ENCODE measurements around the gene DRC7.

DRC7 gene, protein sequence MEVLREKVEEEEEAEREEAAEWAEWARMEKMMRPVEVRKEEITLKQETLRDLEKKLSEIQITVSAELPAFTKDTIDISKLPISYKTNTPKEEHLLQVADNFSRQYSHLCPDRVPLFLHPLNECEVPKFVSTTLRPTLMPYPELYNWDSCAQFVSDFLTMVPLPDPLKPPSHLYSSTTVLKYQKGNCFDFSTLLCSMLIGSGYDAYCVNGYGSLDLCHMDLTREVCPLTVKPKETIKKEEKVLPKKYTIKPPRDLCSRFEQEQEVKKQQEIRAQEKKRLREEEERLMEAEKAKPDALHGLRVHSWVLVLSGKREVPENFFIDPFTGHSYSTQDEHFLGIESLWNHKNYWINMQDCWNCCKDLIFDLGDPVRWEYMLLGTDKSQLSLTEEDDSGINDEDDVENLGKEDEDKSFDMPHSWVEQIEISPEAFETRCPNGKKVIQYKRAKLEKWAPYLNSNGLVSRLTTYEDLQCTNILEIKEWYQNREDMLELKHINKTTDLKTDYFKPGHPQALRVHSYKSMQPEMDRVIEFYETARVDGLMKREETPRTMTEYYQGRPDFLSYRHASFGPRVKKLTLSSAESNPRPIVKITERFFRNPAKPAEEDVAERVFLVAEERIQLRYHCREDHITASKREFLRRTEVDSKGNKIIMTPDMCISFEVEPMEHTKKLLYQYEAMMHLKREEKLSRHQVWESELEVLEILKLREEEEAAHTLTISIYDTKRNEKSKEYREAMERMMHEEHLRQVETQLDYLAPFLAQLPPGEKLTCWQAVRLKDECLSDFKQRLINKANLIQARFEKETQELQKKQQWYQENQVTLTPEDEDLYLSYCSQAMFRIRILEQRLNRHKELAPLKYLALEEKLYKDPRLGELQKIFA

DNA sequence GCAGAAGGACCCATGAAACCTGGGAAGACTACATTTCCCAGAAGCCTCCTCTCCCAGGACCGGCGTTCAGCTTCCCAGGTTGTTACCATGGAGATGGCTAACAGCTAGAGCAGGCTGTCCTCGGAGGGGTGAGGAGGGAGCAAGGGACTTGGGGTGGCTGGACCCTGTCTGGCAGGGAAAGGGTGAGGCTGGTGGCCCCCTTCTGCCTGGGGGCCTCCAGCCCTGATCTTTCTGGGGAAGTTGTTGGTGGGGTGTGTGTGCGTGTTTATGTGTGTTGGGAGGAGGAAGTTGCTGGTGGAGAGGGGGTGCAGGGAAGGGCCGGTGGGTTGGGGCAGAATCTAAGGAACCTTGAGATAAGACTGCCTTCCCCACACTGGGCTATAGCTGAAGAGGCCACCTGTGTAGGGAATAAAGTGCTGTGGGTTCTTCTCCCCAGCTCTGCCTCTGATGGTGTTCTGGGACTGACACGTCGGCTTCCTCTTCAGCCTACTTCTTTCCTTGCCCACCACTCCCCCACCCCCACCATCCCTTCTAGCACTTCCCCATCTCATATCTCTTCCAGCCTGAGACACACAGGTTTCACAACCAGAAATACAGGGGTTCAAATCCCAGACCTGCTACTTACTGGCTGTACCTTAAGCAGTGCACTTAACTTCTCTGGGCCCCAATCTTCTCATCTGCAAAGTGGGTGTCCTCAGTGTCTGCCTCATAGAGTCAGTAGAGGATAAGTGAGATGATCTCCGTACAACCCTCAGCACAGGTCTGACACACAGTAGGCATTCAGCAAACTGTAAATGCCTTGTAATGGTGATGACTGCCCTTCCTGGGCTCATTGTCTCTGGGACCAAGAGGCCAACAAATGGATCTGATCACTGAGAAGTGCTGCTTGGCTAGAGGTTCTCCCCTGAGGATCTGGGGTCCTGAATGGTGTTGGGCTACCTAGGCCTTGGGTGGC lies at the start of gene DRC7:
Gene DRC7 (plus strand): TSS at position 82 of the 955 bp plus-strand sequence. CDS start 3,144 bp downstream, outside the sequence.
- no peak for DNase-seq (ENCODE audit: low read depth, low spot score)

DNA sequence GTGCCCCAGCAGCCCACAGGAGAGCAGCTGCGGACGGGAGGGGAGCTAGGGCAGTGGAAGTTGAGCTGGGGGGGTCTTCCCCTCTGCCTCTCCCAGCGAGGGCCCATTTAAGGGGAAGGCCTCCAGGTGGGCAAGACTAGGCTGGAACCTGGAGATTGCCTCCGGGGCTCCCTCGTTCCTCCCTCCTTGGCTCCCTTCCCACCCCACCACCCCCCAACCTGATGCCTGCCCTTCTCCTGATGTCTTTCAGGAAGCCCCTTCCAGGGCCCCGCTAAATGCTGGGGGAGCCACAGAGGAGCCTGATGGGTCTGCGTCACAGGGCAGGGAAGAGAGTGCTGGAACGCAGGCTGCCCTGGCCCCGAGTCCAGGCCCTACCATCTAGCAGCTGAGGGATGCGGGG lies 49.4 kb upstream of the DRC7 start:
- no peak for DNase-seq (ENCODE audit: low read depth, low spot score)

DNA sequence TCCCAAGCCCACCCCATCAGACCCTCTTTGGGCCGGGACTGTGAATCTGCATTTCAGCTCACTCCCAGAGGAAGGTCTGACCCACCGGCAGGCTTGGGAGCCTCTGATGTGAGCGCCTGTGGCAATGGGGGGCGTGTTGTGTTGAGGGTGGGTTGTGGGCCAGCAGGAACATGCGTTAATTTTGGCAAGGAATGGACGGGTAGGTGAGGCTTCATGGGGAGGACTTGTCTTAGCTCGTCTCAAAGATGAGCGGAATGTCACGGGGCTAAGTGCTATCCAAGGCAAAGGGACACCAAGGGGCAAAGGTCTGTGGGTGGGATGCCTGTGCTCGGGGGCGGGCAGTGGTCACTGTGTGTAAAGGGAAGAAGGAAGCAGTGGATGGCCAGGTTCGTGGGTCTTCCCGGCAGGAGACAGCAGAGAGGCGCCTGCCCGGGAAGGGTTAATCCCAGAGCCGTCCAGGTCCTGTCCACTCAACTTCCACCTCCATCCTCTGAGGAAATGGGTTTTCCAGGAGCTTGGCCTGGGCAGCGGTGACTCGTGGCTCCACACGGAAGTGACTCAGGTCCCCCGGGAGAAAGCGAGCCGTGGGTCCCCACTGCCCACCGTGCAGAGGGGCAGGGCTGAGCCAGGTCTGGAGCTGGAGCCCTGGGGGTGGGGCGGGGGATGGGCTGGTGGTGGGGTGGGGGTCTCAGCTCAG lies 48.8 kb upstream of the DRC7 start:
- DNase-seq (ENCODE audit: low read depth, low spot score), result no peak

DNA sequence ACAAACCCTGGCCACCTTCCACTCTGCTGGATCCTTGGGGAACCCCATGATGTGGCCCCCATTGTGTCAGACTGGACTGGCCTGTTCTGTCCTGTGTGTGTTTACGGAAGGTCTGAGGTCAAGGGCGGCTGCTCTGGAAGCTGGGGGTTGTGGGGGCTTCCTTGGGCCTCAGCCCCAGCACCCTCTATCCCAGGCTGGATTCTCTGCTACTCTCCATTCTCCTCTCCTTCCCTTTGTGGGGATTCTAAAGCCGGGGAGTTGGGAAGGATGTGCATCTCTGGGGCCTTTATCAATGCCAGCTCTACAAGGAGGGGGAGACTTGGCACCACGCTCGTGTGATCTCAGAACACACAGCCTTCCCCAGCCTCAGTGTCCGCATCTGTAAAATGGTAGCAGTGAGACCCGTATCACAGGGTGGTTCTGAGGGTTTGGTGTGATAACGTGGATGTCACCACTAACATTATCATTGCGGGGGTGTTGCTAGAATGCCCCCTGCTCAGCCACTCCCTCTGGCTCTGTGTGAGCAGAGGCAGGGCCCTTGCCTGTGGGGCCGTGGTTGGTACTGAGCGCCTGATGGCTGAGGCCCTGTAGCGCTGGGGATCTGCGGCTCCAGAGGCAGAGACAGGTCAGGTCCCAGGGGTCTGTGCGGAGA lies 48.1 kb upstream of the DRC7 start:
- DNase-seq (ENCODE audit: low read depth, low spot score), result no peak

DNA sequence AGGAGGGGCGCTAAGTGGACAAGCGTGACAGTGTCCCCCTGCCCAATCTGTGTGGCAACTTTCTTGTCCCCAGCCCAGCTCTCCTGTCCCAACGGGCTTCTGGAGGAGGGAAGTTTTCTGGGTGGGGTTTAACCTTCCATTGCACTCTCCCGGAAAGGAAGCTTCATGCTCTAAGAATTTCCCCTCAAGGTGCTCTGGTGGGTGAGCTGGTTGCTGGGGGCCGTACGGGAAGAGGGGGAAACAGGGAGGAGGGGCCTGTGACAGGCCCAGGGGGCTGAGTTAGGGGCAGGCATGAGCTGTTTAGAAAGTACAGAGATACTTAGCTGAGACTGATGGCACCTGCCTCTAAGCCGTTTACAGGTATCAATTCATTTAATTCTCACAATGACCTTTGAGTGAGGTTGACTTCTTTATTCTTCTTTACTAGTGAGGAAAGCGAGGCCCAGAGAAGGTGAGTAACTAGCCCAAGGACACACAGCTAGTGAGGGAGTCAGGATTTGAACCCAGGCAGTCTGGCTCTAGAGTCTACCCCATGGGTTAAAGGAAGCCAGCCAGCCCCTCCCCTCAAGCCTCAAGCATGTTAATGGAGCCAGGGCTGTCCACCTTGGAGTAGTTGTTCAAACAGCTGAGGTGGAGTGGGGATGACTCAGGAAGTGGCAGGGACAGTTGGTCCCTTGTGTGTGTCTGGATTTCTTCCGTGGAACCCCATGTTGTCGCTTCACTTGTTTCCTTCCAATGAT lies 47.3 kb upstream of the DRC7 start:
- DNase-seq (ENCODE audit: low read depth, low spot score), result no peak

DNA sequence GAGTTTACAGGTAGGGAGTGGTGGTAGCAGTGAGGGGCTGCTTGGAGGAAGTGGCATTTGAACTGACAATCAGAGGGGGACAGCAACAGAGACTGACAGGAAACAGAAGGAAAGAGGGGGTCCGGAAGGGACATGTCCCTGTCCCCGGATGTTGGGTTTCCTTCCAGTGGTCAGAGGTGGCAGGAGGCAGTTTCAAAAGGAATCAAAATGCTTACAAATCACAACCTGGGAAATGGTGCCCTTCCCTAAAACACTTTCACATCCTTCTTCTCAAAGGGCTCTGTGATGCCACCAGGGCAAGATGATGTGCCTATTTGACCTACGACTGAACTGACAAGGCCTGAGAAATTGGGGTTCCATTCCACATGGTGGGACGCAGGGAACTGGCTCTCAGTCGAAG lies 46.5 kb upstream of the DRC7 start:
- no peak for DNase-seq (ENCODE audit: low read depth, low spot score)

DNA sequence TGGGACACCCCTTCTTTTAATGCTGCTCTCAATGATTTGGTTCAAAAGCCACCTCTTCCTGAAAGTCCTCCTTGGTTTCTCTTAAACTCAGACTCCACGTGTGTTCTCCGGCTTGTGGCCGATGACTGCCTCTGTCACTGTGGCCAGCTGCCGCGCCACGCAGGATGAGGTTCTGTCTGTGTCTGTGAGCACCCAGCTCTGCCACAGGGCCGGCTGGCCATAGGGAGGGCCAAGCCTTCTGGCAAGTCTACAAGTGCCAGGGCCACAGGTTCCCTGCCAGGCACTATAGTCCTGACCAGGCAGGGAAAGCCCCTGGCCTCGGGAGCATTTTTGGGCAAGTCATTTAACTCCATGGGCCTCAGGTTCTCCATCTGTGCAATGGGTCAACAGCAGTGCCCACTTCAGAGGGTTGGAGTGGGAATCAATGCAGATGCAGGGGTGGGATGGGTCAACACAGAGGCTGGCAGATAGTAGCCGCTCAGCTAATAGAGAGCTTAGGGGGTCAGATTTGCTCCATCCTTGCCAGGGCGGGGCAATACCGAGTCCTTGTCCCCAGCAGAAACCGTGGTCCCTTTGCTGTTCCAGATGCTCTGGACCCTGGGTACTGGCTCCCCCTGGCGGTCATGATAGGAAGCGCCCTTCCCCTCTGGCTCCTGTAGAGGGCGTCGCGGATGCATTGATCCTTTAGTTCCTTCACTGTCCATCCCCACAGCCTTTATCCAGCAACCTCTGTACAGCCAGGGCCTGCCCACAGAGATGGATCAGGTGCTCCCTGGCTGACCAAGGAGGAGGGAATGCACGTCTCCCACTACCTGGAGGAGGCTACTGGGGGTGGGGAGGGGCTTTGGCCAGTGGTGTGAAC lies 45.8 kb upstream of the DRC7 start:
- peak; percentile 46 for DNase-seq (ENCODE audit: low read depth, low spot score)

DNA sequence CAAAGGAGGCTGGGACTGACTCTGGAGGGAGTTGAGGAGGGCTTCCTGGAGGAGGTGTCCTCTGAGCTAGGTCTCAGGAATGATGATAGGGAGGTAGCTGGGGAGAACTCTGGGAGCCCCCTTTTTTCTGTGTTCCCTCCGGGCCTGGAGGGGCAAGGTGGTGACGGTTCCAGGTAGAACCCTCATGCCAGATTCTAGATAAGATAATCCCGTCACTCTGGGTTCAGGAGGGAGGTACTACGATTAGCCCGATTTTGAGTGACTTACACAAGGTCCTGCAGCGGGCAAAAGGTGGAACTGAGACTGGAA lies 45.2 kb upstream of the DRC7 start:
- DNase-seq (ENCODE audit: low read depth, low spot score), result no peak

DNA sequence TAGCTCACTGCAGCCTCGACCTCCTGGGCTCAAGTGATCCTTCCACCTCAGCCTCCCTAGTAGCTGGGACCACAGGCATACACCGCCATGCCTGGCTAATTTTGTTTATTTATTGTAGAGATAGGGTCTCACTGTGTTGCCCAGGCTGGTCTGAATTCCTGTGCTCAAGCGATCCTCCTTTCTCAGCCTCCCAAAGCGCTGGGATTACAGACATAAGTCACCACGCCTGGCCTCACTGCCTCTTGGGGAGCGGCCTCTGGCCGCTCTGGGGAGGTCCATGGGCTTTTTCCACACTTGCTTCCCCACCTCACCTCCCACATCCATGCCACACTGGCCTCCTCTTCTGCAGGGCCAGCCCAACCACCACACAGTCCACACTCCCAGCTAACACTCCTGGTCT lies 44.8 kb upstream of the DRC7 start:
- DNase-seq (ENCODE audit: low read depth, low spot score), result no peak

DNA sequence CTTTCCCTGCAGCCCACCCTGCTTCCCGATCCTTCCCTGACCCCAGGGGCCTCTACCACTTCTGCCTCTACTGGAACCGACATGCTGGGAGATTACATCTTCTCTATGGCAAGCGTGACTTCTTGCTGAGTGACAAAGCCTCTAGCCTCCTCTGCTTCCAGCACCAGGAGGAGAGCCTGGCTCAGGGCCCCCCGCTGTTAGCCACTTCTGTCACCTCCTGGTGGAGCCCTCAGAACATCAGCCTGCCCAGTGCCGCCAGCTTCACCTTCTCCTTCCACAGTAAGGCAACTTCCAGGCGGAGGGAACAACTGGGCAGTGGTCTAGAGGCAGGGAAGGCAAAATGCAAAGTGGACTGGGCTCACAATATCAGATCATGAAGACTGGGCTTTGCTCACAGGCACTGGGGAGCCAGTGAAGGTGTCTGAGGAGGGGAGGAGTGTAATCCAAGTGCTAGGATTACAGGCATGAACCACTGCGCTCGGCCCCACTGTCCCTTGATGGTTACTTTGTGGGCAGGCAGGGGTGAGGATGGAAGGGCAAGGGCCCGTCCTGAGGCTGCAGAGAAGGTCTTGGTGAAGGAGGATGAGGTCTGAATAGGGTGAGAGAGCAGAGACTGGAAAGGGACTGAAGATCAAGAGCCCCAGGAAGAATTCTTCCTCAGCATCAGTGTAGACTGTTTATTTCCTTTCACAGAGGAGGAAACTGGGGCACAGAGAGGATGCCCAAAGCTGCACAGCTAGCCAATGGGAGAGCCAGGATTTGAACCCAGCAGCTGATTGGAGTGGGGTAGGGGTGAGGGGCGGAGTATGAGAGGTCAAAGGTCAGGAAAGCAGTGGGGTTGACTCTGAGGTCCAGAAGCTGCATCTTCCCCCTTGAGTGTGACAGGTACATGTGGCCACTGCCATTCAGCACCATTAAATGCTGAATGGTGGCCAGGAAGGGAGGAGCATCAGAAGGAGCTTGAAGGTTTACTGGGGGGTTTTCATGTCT lies 43.0 kb upstream of the DRC7 start:
- DNase-seq (ENCODE audit: low read depth, low spot score), result no peak

DNA sequence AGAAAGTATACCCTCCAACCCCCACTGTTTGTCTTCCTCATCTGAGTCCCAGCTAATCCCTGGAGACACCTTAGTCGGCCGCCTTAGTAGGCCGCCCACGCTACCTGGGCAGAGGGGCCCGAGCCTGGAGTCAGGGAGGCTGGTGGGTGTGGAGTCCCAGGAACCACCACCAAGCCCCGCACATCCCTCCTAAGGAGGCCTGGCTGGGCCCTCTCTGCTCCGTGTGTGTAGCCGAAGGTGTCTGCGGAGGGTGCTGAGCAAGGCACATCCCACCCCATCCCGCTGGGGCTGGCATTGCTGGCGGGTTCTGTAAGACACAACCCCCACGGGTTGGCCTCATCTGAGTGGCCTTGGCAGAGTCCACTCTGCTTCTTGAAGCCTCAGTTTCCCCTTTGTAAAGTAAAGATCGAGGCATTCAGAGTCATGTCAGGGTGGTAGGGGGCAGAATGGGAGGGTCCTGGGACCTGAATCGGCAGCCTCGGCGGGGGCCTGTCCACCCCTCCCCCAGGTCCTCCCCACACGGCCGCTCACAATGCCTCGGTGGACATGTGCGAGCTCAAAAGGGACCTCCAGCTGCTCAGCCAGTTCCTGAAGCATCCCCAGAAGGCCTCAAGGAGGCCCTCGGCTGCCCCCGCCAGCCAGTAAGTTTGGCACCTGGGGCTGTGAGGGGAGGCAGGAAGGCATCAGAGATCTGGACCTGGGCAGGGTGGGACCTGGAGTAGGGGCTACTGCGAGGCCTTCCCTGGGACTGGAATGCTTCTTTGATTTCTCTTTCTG lies 41.7 kb upstream of the DRC7 start:
- no peak for DNase-seq (ENCODE audit: low read depth, low spot score)

DNA sequence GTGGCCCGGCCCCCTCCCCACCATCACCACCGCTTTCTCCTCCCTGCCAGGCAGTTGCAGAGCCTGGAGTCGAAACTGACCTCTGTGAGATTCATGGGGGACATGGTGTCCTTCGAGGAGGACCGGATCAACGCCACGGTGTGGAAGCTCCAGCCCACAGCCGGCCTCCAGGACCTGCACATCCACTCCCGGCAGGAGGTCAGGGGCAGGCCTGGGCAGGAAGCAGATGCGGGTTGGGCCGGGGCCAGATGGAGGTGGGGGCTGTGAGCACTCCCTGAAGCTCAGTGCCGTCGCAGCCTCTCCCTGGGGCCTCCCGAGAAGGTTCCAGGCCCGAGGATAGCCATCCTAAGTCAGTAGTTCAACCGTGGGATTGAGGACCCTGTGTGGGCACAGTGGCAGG lies 40.7 kb upstream of the DRC7 start:
- no peak for DNase-seq (ENCODE audit: low read depth, low spot score)

DNA sequence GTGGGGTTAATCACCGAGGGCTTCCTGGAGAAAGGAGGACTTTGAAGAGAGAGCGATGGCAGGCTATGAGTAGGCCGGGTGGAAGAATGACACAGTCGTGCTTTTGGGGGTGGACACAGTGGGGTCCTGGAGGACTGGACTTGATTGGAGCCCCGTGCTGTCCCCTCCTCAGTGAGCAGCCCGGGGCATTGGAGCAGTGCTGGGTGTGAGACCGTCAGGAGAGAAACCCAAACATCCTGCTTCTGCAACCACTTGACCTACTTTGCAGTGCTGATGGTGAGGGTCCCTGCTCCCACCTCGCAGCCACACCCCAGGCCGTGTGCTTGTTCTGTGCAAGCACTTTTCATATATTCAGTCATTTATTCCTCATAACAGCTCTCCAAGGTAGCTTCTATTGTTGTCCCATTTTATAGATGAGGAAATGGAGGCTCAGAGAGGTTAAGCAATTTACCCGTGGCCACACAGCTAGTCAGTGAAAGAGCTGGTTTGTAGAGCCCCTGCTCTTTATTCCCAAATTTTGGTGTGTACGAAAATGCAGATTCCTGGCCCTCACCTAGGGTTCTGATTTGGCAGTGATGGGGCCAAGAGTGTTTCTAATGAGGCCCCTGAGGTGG lies 38.2 kb upstream of the DRC7 start:
- DNase-seq (ENCODE audit: low read depth, low spot score), result no peak

DNA sequence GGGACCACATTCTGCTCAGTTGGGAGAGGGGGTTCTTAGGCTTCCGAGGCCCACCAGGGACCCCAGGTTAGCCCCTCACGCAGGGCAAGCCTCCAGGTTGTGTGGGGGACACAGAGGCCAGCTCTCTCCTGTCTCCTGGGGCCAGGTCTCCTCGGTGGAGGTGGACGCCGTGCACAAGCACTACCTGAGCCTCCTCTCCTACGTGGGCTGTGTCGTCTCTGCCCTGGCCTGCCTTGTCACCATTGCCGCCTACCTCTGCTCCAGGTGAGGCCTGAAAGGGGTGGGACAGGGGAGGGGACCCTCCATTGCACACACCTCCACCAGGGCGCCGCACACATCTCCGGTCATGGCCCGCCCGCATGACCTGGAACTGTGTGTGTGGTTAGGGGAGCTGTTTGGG lies 37.4 kb upstream of the DRC7 start:
- DNase-seq (ENCODE audit: low read depth, low spot score), result no peak

DNA sequence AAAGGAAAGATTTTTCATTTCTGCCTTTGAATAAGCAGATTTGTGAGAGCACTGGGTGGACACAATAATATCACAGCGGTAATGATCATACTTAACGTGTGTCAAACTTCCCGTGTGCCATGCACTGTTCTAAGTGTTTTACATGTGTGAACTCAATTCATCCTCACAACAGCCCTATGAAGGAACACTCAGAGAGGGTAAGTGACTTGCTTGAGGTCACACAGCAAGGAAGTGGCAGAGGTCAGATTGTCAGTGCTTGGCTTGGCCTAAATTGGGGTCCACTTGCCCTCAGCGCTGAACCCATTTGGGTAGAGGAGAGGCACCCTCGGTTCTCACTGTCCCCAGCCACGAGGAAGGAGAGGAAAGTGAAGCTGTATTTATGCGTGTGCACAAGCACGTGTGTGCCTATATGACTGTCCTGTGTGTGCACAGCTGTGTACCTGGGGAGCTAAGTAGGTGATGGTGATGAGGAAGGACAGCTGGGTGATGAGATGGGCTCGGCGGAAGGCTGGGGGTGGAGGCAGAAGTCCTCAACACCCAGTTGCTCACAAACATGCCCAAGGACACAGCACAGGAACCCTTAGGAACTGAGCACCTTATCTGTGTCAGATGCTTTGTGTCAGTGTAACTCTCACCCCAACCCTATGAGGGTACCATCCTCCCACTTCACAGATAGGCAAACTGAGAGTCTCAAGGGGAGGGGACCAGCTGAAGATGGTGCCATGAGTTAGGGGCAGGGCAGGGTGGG lies 36.3 kb upstream of the DRC7 start:
- no peak for DNase-seq (ENCODE audit: low read depth, low spot score)
